GM23248 (cell line): ENCODE results near the gene ABCG2.

ENCODE experiments used
- EZH2 ChIP-seq: fragments of 200-600 bp; sonication (generic); IDR thresholded peaks from 2 replicates; pipeline ENCODE4 v1.6.1; 2018; ENCODE audit warnings: antibody characterized with exemption, mild to moderate bottlenecking; ENCODE audit not compliant: insufficient read depth, poor library complexity, severe bottlenecking
- EZH2phosphoT487 ChIP-seq: fragments of 200-600 bp; sonication (generic); IDR thresholded peaks from 2 replicates; pipeline ENCODE4 v1.6.1; 2018; ENCODE audit warnings: antibody characterized with exemption, moderate library complexity, mild to moderate bottlenecking, low read depth; ENCODE audit not compliant: insufficient read depth

- TF ChIP-seq EZH2, result no peak
- TF ChIP-seq EZH2phosphoT487, result no peak
Measured at GRCh38 chr4:88158038-88158488, 376 bp downstream of the ABCG2 start.
